K562 (cell line): ENCODE data around the gene PRKD2. TPM values are rescaled to one million over a fixed set of nuclear protein-coding genes. Genes with fewer than 3 reads are reported as not detected.
A peak's percentile ranks its signal among the peaks of the same experiment; 100 is the strongest.

ENCODE experiments used
- FOXP1 ChIP-seq: sonication (generic); formaldehyde crosslinking; IDR thresholded peaks from 2 replicates; pipeline ENCODE4 v1.8.0; 2022; ENCODE audit warnings: mild to moderate bottlenecking, missing genetic modification reagents
- MAFK ChIP-seq: IDR thresholded peaks from 2 replicates; pipeline ENCODE4 v1.6.1; 2011; ENCODE audit warnings: low read length, improper control_type of control experiment
- POLR2AphosphoS5 ChIP-seq: IDR thresholded peaks from 2 replicates; pipeline ENCODE4 v1.6.1; 2011; ENCODE audit warnings: mild to moderate bottlenecking, low read depth, low read length, moderate library complexity; ENCODE audit not compliant: control insufficient read depth, insufficient read depth
- POLR2H ChIP-seq: IDR thresholded peaks from 2 replicates; pipeline ENCODE4 v1.6.1; 2016; ENCODE audit warnings: missing genetic modification characterization, low read depth, mild to moderate bottlenecking, control low read depth, missing compliant biosample characterization, moderate library complexity
- POLR3A ChIP-seq: IDR thresholded peaks from 2 replicates; pipeline ENCODE4 v1.6.1; 2011; ENCODE audit warnings: borderline replicate concordance, mild to moderate bottlenecking, moderate library complexity; ENCODE audit not compliant: insufficient read length, insufficient read depth; ENCODE audit errors: extremely low read depth
- RFX1 ChIP-seq: fragments of 450-650 bp; IDR thresholded peaks from 2 replicates; pipeline ENCODE4 v1.6.1; 2016; ENCODE audit warnings: mild to moderate bottlenecking, moderate library complexity
- ZNF436 ChIP-seq: fragments of 250-450, 450-650 bp; sonication (Bioruptor Pico); formaldehyde crosslinking; IDR thresholded peaks from 2 replicates; pipeline ENCODE4 v1.7.0; 2020; ENCODE audit warnings: mild to moderate bottlenecking
- polyA plus RNA-seq, 8 experiments: library from polyadenylated mRNA; depleted of rRNA in 4 of 8; stranded (reverse) in 5 of 8; unstranded in 3 of 8; fragments of >200 nt; fragmentation: Nextera tagmentation in 2 of 8; fragmentation: Illumina TruSeq in 1 of 8; extraction: Ambion mirVana in 2 of 8; extraction: Trizol in 1 of 8; gene quantifications; 2 replicates each; pipeline versions ENCODE4 v1.2.1 to v1.2.3, GENCODE V29; 2011 to 2014; ENCODE audit warnings: inconsistent platforms in 1 of 8, missing spikeins in 1 of 8
- total RNA-seq, 7 experiments: library from RNA; depleted of rRNA in 6 of 7; stranded (reverse); fragments of >200 nt in 6 of 7; fragmentation: Illumina TruSeq in 2 of 7; extraction: Trizol in 2 of 7; gene quantifications; 2 replicates each; pipeline versions ENCODE4 v1.2.1 to v1.2.3, GENCODE V29; 2011 to 2021; ENCODE audit warnings: low replicate concordance in 1 of 7
- TF ChIP-seq, protein P1 (sequence below): sonication (generic); formaldehyde crosslinking; IDR thresholded peaks from 2 replicates; pipeline ENCODE4 v1.8.0; 2022; ENCODE audit warnings: mild to moderate bottlenecking, missing genetic modification reagents
- TF ChIP-seq, protein P2 (sequence below): fragments of 450-650 bp; IDR thresholded peaks from 2 replicates; pipeline ENCODE4 v1.6.1; 2017; ENCODE audit warnings: antibody characterized with exemption, mild to moderate bottlenecking
- TF ChIP-seq, protein P3 (sequence below), 2 experiments: fragments of 200-800 bp in 1 of 2; sonication (Bioruptor generic) in 1 of 2; sonication (generic) in 1 of 2; formaldehyde crosslinking in 1 of 2; IDR thresholded peaks in 1 of 2; conservative IDR thresholded peaks in 1 of 2; 2 replicates each; pipeline versions ENCODE4 v1.5.0 to v1.6.1; 2016 to 2020; ENCODE audit warnings: missing compliant biosample characterization in 1 of 2, missing genetic modification characterization in 1 of 2, missing genetic modification reagents in 1 of 2

Gene PRKD2
- total and polyA plus RNA-seq, 9 of the 15 experiments (the other 6 are each of a cell fraction or from before 2014, with no cell fraction given): 1.8 to 60.0 (median 15.0) TPM

GRCh38 chr19:46746281-46747057, 29.6 kb upstream of the PRKD2 start, which contains the start of gene STRN4 (continued):
- TF ChIP-seq, protein P1, sequence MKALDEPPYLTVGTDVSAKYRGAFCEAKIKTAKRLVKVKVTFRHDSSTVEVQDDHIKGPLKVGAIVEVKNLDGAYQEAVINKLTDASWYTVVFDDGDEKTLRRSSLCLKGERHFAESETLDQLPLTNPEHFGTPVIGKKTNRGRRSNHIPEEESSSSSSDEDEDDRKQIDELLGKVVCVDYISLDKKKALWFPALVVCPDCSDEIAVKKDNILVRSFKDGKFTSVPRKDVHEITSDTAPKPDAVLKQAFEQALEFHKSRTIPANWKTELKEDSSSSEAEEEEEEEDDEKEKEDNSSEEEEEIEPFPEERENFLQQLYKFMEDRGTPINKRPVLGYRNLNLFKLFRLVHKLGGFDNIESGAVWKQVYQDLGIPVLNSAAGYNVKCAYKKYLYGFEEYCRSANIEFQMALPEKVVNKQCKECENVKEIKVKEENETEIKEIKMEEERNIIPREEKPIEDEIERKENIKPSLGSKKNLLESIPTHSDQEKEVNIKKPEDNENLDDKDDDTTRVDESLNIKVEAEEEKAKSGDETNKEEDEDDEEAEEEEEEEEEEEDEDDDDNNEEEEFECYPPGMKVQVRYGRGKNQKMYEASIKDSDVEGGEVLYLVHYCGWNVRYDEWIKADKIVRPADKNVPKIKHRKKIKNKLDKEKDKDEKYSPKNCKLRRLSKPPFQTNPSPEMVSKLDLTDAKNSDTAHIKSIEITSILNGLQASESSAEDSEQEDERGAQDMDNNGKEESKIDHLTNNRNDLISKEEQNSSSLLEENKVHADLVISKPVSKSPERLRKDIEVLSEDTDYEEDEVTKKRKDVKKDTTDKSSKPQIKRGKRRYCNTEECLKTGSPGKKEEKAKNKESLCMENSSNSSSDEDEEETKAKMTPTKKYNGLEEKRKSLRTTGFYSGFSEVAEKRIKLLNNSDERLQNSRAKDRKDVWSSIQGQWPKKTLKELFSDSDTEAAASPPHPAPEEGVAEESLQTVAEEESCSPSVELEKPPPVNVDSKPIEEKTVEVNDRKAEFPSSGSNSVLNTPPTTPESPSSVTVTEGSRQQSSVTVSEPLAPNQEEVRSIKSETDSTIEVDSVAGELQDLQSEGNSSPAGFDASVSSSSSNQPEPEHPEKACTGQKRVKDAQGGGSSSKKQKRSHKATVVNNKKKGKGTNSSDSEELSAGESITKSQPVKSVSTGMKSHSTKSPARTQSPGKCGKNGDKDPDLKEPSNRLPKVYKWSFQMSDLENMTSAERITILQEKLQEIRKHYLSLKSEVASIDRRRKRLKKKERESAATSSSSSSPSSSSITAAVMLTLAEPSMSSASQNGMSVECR (CRISPR knock-in tag): no peak
- TF ChIP-seq MAFK (no peak), RFX1 (peak; percentile 99), POLR3A (no peak), ZNF436 (CRISPR knock-in tag) (no peak), POLR2H (no peak), POLR2AphosphoS5 (peak; percentile 6; the same call in 1 of the 2 replicates), FOXP1 (CRISPR knock-in tag) (no peak)
- TF ChIP-seq, protein P2, sequence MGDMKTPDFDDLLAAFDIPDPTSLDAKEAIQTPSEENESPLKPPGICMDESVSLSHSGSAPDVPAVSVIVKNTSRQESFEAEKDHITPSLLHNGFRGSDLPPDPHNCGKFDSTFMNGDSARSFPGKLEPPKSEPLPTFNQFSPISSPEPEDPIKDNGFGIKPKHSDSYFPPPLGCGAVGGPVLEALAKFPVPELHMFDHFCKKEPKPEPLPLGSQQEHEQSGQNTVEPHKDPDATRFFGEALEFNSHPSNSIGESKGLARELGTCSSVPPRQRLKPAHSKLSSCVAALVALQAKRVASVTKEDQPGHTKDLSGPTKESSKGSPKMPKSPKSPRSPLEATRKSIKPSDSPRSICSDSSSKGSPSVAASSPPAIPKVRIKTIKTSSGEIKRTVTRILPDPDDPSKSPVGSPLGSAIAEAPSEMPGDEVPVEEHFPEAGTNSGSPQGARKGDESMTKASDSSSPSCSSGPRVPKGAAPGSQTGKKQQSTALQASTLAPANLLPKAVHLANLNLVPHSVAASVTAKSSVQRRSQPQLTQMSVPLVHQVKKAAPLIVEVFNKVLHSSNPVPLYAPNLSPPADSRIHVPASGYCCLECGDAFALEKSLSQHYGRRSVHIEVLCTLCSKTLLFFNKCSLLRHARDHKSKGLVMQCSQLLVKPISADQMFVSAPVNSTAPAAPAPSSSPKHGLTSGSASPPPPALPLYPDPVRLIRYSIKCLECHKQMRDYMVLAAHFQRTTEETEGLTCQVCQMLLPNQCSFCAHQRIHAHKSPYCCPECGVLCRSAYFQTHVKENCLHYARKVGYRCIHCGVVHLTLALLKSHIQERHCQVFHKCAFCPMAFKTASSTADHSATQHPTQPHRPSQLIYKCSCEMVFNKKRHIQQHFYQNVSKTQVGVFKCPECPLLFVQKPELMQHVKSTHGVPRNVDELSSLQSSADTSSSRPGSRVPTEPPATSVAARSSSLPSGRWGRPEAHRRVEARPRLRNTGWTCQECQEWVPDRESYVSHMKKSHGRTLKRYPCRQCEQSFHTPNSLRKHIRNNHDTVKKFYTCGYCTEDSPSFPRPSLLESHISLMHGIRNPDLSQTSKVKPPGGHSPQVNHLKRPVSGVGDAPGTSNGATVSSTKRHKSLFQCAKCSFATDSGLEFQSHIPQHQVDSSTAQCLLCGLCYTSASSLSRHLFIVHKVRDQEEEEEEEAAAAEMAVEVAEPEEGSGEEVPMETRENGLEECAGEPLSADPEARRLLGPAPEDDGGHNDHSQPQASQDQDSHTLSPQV: 0 out of 2 replicates have a peak, but pooled peaks have one; percentile 3
- TF ChIP-seq, protein P3, sequence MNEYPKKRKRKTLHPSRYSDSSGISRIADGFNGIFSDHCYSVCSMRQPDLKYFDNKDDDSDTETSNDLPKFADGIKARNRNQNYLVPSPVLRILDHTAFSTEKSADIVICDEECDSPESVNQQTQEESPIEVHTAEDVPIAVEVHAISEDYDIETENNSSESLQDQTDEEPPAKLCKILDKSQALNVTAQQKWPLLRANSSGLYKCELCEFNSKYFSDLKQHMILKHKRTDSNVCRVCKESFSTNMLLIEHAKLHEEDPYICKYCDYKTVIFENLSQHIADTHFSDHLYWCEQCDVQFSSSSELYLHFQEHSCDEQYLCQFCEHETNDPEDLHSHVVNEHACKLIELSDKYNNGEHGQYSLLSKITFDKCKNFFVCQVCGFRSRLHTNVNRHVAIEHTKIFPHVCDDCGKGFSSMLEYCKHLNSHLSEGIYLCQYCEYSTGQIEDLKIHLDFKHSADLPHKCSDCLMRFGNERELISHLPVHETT (CRISPR knock-in tag; conservative IDR thresholded peaks at IDR 0.05 in 1 of 2, IDR thresholded peaks at IDR 0.05 in 1 of 2): peak in 1 of 2 experiments; percentile 46; a peak in 1 of 4 replicates
